ENCODE measurements around the gene TPCN2.
A peak's percentile ranks its signal among the peaks of the same experiment; 100 is the strongest.

Gene TPCN2

DNA sequence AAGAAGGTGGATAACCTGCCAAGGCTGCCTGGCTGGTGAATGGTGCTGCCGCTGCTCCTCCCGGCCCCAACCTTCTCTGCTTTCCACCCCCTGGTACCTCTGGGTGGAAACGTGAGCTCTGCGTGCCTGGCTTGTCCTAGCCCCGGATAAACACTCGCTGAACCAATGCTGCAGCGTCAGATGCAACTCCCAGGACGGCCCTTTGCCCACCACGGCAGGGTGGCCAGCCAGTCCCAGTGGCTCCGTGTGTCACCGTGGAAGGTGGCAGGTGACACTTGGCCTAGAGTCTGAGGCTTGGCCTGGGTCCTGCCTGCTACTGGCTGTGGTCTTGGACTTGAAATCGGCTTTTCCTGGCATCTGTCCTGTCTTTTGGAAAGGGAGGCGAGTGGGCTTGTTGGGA lies 47.7 kb downstream of the TPCN2 start:
- no peak for DNase-seq

- DNase-seq = no peak
Measured at GRCh38 chr11:69097263-69097662, 48.5 kb downstream of the TPCN2 start.

DNA sequence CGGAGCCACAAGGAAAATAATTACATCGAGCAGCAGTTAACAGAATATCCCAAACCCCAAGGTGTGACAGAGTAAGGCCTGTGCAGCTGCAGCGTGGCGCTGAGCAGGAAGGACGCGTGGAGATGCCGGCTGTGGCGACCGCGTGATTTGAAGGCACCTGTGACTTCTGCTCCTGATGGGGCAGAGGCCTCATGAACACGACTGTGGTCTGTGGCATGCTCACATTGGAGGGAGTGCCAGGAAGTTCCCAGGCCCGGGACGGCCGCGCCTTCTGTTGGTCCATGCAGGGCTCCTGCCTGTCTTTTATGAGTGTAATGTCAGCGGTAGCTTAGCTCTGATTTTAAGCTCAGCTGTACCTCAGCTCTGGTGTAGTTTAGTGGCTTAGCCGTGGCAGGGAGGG lies 50.4 kb downstream of the TPCN2 start:
- no peak for DNase-seq

- DNase-seq = no peak
Measured at GRCh38 chr11:69100454-69101114, 51.9 kb downstream of the TPCN2 start.

DNA sequence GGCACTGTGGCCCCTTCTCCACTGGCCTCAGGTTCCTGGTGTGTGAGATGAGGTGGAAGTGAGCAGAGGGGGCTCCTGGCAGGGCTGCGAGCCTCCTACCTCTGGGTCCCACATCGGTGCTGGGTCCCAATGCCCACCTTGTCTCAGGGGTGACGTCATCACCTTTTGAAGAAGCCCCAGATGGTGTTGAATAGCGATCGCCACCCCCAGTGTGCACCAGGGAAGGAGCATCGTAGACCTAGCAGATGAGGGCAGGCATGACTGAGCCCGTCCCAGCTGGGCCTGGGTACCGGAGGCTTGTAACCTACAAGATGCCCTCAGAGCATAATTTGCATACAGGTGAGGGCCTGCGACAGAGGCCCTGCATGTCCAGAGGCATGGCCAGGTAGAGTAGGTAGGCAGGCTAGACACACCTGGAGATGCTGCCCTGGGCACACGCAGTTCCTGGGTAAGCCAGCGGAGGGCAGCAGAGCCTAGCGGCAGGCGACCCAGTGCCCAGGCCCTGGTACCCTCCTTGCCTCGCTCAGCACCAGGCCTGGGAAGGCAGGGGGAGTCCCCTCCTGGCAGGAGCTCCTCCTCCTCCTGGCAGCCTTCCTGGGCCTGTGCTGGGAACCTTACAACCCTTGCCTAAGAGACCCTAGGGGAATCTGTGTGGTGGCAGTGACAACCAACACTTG lies 52.5 kb downstream of the TPCN2 start:
- peak; percentile 82 to 86 for DNase-seq

DNA sequence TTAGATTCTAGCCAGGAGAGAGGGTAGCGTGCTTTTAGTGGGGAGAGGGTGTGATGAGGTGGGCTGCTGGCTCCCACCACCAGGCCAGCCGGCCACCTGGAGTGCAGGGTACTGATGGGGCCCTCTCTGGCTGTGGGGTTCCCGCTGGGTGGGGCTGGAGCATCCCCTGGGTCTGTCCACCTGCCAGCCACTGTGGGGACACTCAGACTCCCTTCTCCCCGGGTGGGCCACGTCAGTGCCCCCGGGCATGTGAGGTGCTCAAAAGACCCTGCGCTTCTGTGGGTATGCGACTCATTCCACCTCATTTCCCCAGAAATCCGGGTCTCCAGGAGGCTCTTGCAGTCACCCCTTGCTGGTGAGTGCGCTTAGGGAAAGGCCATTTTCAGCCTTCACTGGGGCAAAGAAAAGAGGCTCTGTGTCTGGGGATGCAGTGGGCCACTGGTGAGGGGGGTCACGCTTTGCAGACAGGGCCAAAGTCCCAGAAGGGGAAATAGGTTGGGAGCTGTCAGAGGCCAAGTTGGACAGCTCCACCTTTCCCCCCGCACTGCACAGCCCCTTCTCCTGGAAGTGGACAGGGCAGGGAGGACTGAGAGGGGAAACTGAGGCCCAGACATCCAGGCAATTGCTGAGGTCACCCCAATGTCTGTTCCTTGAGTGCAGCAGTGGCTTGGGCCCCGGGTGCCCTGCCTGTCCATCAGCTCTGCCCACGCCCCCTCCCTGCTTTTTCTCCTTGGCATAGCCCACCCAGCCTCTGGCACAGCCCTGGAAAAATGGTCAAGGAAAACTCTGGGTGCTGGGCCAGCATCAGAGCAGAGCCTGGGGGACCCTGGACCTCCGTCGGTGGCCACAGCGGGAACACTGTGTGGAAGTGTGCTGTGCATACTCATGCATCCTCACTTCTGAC lies 53.3 kb downstream of the TPCN2 start:
- no peak for DNase-seq

GRCh38 chr11:69102732-69103615 lies 54.2 kb downstream of the TPCN2 start:
- no peak for DNase-seq

DNA sequence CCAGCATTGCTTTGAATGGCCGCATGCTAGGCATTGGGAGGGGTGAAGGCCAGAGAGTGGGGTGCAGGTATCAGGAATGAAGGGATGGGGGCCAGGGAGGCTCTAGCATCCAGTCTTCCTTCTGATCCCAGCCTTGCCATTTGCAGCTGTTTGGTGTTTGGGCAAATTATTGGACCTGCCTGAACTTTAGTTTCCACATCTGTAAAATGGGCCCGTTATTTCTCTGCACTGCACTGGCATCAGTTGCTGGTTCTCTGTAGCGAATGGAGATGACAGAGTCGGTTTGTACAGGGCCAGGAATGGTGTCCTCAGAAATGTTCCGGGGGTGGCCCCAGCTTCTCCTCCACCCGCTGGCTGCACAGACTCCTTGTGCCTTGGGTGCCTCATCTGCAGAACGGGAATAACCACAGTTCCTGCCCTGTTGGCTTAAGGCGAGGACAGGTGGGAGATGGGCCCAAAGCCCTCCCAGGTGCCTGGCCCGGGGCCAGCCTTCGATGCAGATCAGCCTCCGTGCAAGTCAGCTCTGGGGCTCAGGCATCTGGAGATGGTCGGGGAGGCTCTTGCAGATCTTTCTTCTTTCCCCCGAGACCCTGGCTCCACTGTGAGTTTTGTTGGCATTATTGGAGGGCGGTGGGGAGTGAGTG lies 55.6 kb downstream of the TPCN2 start:
- no peak for DNase-seq

GRCh38 chr11:69104856-69105395 lies 56.2 kb downstream of the TPCN2 start:
- no peak for DNase-seq

DNA sequence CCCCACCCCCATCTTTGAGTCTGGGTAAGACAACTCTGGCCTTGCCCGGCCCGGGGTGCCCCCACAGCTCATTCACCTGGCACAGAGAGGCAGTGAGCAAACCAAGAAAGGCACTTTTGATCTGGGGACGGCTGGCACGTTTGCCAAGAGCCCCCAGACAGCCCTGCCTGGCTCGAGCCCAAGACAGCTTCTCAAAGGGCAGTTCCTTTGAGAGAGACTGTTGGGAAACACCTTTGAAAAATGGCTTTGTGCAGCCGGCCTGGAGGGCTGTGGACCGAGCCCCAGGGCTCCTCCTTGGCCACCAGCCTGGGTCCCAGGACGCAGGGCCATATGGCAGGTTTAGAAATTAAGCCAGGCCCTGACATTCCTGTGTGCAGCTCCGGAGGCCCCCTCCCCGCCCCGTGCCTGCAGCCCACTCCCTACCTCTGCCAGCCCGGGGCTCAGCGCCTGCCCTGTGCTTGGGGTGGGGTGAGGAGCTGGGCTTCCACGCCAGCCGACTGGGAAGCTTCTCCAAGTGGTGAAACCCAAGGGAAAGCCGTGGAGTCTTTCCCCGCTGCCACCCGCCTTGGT lies 56.8 kb downstream of the TPCN2 start:
- DNase-seq = no peak

GRCh38 chr11:69106031-69106811 lies 57.5 kb downstream of the TPCN2 start:
- no peak for DNase-seq

- DNase-seq = no peak
Measured at GRCh38 chr11:69107413-69107812, 58.7 kb downstream of the TPCN2 start.

- DNase-seq = no peak
Measured at GRCh38 chr11:69108030-69108429, 59.3 kb downstream of the TPCN2 start.

- DNase-seq = no peak
Measured at GRCh38 chr11:69108559-69108958, 59.8 kb downstream of the TPCN2 start.

DNA sequence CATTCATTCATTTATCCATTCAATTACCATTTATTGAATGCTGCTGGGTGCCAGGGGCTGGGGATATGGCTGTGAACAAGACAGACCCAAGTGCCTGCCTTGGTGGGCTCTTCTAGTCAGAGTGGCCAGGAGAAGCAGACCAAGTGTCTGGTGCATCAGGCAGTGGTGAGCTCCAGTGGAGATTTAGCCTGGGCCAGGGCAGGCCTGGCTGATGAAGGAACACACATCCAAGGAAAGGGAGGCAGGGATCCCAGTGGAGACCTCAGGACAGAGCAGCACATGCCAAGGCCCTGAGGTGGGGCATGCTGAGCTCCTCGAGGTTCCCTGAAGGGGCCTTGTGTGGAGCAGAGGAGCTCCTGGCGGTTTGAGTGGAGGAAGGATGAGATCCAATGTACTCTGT lies 60.4 kb downstream of the TPCN2 start:
- DNase-seq = no peak

DNA sequence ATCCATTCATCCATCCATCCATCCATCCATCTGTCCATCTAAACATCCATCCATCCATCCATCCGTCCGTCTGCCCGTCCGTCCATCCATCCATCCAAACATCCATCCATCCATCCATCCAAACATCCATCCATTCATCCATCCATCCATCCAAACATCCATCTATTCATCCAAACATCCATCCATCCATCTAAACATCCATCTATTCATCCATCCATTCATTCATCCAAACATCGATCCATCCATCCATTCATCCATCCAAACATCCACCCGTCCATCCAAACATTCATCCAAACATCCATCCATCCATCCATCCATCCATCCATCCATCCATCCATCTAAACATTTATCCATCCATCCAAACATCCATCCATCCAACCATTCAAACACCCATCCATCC lies 61.7 kb downstream of the TPCN2 start:
- no peak for DNase-seq

- no peak for DNase-seq
Measured at GRCh38 chr11:69111624-69112542, 63.2 kb downstream of the TPCN2 start.

- DNase-seq = no peak
Measured at GRCh38 chr11:69113226-69113625, 64.5 kb downstream of the TPCN2 start.

DNA sequence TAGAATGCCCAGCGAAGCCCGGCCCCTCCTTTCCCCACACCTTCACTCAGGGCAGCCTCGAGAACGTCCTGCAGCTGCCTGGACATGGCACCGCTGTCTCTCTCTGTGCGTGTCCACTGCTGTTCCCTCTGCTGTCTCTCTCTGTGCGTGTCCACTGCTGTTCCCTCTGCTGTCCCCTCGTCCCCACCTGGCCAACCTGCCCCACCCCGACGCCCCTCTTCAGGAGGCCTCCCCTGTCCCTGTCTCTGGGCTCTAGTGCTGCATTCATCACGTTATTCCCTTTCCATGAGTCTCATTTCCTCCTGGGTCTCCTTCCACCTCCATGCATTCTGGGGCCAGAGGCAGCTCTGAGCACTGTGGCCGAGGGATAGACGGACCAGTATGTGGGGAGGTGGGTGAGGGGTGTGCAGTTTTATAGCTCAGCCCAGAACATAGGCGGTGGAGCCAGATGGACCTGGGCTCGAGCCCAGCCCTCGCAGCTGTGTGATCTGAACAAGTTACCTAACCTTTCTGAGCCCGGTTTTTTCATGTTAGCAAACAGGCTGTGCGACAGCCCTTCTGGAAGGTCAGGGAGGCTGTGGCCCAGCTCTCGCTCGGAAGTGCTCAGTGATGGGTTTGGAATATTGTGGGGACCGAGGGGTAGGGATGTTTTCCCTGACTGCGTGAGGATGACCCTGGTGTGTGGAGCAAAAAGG lies 65.1 kb downstream of the TPCN2 start:
- no peak for DNase-seq

All from activated T-cell treated with anti-CD3 and anti-CD28 coated beads, Interleukin-2, amount 50 U/mL, for 48 hours (primary cell).